IMR-90 (cell line): Measurements from ENCODE around the gene RSL1D1.
"Not testable (repeated sequence)": the region's sequence is repeated elsewhere in the genome, so short reads cannot be mapped to it uniquely, and the experiment has no call there.

Source experiments
- CTCF ChIP-seq: conservative IDR thresholded peaks from 2 replicates; pipeline ENCODE4 v1.5.1; 2012; ENCODE audit warnings: mild to moderate bottlenecking, low read depth, low read length, improper control_type of control experiment
- NFE2L2 ChIP-seq: fragments of 150-350 bp; IDR thresholded peaks from 2 replicates; pipeline ENCODE4 v1.6.1; 2016; ENCODE audit warnings: low read depth, mild to moderate bottlenecking, low read length
- POLR2A ChIP-seq: IDR thresholded peaks from 2 replicates; pipeline ENCODE4 v1.6.1; 2012; ENCODE audit warnings: mild to moderate bottlenecking, low read depth, low read length

GRCh38 chr16:11823645-11824044, 27.7 kb downstream of the RSL1D1 start:
- TF ChIP-seq CTCF, POLR2A, NFE2L2: not testable (repeated sequence)
